Brain microvascular endothelial cell (primary cell): Measurements from ENCODE around the gene RAB15.

Experiments used
- DNase-seq: peaks from one replicate; pipeline ENCODE4 v3.0.0-alpha.2; 2020
- H3K27ac ChIP-seq: fragments of 250-450 bp; sonication (Bioruptor Pico); 2 replicates; pipeline ENCODE4 v1.5.1; 2020; ENCODE audit warnings: mild to moderate bottlenecking, moderate library complexity
- H3K27me3 ChIP-seq: fragments of 250-450 bp; sonication (Bioruptor Pico); replicated peaks from 2 replicates; pipeline ENCODE4 v1.5.1; 2020; ENCODE audit warnings: mild to moderate bottlenecking
- H3K36me3 ChIP-seq: fragments of 250-450 bp; sonication (Bioruptor Pico); replicated peaks from 2 replicates; pipeline ENCODE4 v1.5.1; 2020; ENCODE audit warnings: mild to moderate bottlenecking
- H3K4me3 ChIP-seq: 2 replicates; pipeline ENCODE4 v1.5.1; 2011; ENCODE audit warnings: low read depth, mild to moderate bottlenecking, control low read depth, low read length, moderate library complexity
- in situ Hi-C: cut with HindIII; loops from 2 replicates; pipeline ENCODE4 v1.10.0; 2017; ENCODE audit warnings: low sequenced_read_pairs, low pct_ligation_motif_present
- TF ChIP-seq, protein P1 (sequence below): IDR thresholded peaks from 2 replicates; pipeline ENCODE4 v1.5.1; 2011; ENCODE audit warnings: low read depth, mild to moderate bottlenecking, moderate library complexity, low read length, control low read depth, inconsistent platforms; ENCODE audit errors: missing control alignments

The RAB15 gene

GRCh38 chr14:64931123-64931522 is 41.0 kb downstream of the RAB15 start:
- Histone ChIP-seq H3K36me3 (peaks cover 9% of the 10 kb centered on the region), H3K4me3 (no peak overlapping the region), H3K27ac (no peak overlapping the region), H3K27me3 (no peaks in the 10 kb centered on the region)
- no peak for DNase-seq
- in situ Hi-C loops = no loop called here
- TF ChIP-seq, protein P1, sequence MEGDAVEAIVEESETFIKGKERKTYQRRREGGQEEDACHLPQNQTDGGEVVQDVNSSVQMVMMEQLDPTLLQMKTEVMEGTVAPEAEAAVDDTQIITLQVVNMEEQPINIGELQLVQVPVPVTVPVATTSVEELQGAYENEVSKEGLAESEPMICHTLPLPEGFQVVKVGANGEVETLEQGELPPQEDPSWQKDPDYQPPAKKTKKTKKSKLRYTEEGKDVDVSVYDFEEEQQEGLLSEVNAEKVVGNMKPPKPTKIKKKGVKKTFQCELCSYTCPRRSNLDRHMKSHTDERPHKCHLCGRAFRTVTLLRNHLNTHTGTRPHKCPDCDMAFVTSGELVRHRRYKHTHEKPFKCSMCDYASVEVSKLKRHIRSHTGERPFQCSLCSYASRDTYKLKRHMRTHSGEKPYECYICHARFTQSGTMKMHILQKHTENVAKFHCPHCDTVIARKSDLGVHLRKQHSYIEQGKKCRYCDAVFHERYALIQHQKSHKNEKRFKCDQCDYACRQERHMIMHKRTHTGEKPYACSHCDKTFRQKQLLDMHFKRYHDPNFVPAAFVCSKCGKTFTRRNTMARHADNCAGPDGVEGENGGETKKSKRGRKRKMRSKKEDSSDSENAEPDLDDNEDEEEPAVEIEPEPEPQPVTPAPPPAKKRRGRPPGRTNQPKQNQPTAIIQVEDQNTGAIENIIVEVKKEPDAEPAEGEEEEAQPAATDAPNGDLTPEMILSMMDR = no peak

GRCh38 chr14:64930085-64930843 is 41.9 kb downstream of the RAB15 start:
- Histone ChIP-seq H3K36me3 (peaks cover 12% of the 10 kb centered on the region), H3K4me3 (no peak overlapping the region), H3K27ac (no peak overlapping the region), H3K27me3 (no peaks in the 10 kb centered on the region)
- DNase-seq = no peak
- TF ChIP-seq, protein P1 = no peak
- in situ Hi-C loops = no loop called here

DNA sequence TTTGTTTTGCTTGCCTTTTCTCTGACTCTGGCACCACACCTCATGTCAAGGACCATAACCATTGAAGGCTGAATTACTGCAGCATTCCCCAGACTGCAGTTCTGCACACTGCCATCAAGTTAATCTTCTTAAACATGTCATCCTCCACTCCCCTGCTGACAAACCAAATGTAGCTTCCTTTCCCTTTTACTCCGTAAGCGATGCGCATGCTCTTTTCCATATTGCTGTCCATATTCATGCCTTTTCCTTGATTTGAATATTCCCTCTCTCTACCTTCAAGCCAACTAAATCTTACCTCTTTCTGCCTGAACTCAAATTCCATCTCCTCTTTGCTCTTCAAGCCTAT is 43.1 kb downstream of the RAB15 start:
- no peak overlapping the region for H3K4me3 ChIP-seq
- TF ChIP-seq, protein P1 = no peak

GRCh38 chr14:64928239-64929013 is 43.7 kb downstream of the RAB15 start:
- Histone ChIP-seq H3K36me3 (peaks cover 16% of the 10 kb centered on the region), H3K4me3 (no peak overlapping the region), H3K27me3 (no peaks in the 10 kb centered on the region), H3K27ac (no peak overlapping the region)
- in situ Hi-C loops = no loop called here
- DNase-seq = no peak
- TF ChIP-seq, protein P1 = no peak

More for the DNA sequence above, 43.1 kb downstream of the RAB15 start:
- Histone ChIP-seq H3K27me3 (no peaks in the 10 kb centered on the region), H3K36me3 (peaks cover 16% of the 10 kb centered on the region), H3K27ac (no peak overlapping the region)
- no peak for DNase-seq
- in situ Hi-C loops = no loop called here

GRCh38 chr14:64927031-64927430 is 45.1 kb downstream of the RAB15 start:
- H3K27ac ChIP-seq = no peak overlapping the region
- H3K4me3 ChIP-seq = no peak overlapping the region
- H3K27me3 ChIP-seq = no peaks in the 10 kb centered on the region
- DNase-seq = no peak
- H3K36me3 ChIP-seq = peaks cover 16% of the 10 kb centered on the region
- in situ Hi-C loops = no loop called here
- TF ChIP-seq, protein P1 = no peak
